GM23338 (cell line): Measurements from ENCODE around the gene TRIM28. TPM values are rescaled to one million over a fixed set of nuclear protein-coding genes. Genes with fewer than 3 reads are reported as not detected.

Experiments used
- ATAC-seq: fragments of 200-7000 bp; cut with Tn5 transposase; 3 replicates; pipeline ENCODE4 v1.9.1; 2020
- DNase-seq: peaks from one replicate; pipeline ENCODE4 v3.0.0-alpha.2; 2015; ENCODE audit warnings: low spot score
- H2AFZ ChIP-seq: fragments of 200-600 bp; sonication (generic); 2 replicates; pipeline ENCODE4 v1.8.0; 2016; ENCODE audit warnings: antibody characterized with exemption, mild to moderate bottlenecking, moderate library complexity
- H3F3A ChIP-seq: fragments of 200-600 bp; sonication (generic); replicated peaks from 2 replicates; pipeline ENCODE4 v1.8.0; 2017; ENCODE audit warnings: antibody characterized with exemption, mixed run types, low read depth
- H3K27ac ChIP-seq: fragments of 200-600 bp; sonication (generic); 2 replicates; pipeline ENCODE4 v1.6.1; 2016; ENCODE audit warnings: low read depth
- H3K27me3 ChIP-seq: fragments of 200-600 bp; sonication (generic); 2 replicates; pipeline ENCODE4 v1.8.0; 2016; ENCODE audit warnings: mild to moderate bottlenecking, mixed run types, moderate library complexity; ENCODE audit not compliant: insufficient read depth
- H3K36me3 ChIP-seq: fragments of 200-600 bp; sonication (generic); 2 replicates; pipeline ENCODE4 v1.8.0; 2016; ENCODE audit warnings: mild to moderate bottlenecking; ENCODE audit not compliant: insufficient read depth
- H3K4me1 ChIP-seq: fragments of 200-600 bp; sonication (generic); 2 replicates; pipeline ENCODE4 v1.8.0; 2016; ENCODE audit warnings: mild to moderate bottlenecking, moderate library complexity; ENCODE audit not compliant: insufficient read depth
- H3K4me2 ChIP-seq: fragments of 200-600 bp; sonication (generic); 2 replicates; pipeline ENCODE4 v1.7.1; 2017; ENCODE audit warnings: mixed run types
- H3K4me3 ChIP-seq: fragments of 200-600 bp; sonication (generic); 2 replicates; pipeline ENCODE4 v1.6.1; 2016; ENCODE audit warnings: mixed run types
- H3K79me2 ChIP-seq: fragments of 200-600 bp; sonication (generic); replicated peaks from 2 replicates; pipeline ENCODE4 v1.8.0; 2017; ENCODE audit warnings: mild to moderate bottlenecking; ENCODE audit not compliant: insufficient read depth
- H3K9me2 ChIP-seq: fragments of 200-600 bp; sonication (generic); 2 replicates; pipeline ENCODE4 v1.8.0; 2017; ENCODE audit not compliant: insufficient read depth
- H4K20me1 ChIP-seq: fragments of 200-600 bp; sonication (generic); replicated peaks from 2 replicates; pipeline ENCODE4 v1.8.0; 2017; ENCODE audit warnings: mild to moderate bottlenecking; ENCODE audit not compliant: insufficient read depth
- H3K27ac Mint-ChIP-seq: 2 replicates; pipeline ENCODE4 v1.8.0; 2020; ENCODE audit warnings: inconsistent platforms, mild to moderate bottlenecking, moderate library complexity, mixed read lengths
- H3K27me3 Mint-ChIP-seq: 3 replicates; pipeline ENCODE4 v1.8.0; 2022; ENCODE audit warnings: low read depth, mild to moderate bottlenecking, moderate library complexity, mixed read lengths, inconsistent platforms; ENCODE audit not compliant: insufficient read depth, poor library complexity
- H3K36me3 Mint-ChIP-seq: 3 replicates; pipeline ENCODE4 v1.8.0; 2021; ENCODE audit warnings: low read depth, mild to moderate bottlenecking, inconsistent platforms, moderate library complexity, mixed read lengths
- H3K4me1 Mint-ChIP-seq: 3 replicates; pipeline ENCODE4 v1.8.0; 2020; ENCODE audit warnings: mild to moderate bottlenecking, inconsistent platforms, mixed read lengths
- H3K4me3 Mint-ChIP-seq: 3 replicates; pipeline ENCODE4 v1.8.0; 2021; ENCODE audit warnings: moderate library complexity, mild to moderate bottlenecking, inconsistent platforms, mixed read lengths
- H3K9me3 Mint-ChIP-seq: 3 replicates; pipeline ENCODE4 v1.8.0; 2020; ENCODE audit warnings: moderate library complexity, mild to moderate bottlenecking, inconsistent platforms, mixed read lengths
- EZH2phosphoT487 ChIP-seq: fragments of 200-600 bp; sonication (generic); IDR thresholded peaks from one replicate; pipeline ENCODE4 v1.8.1; 2018; ENCODE audit warnings: antibody characterized with exemption; ENCODE audit not compliant: unreplicated experiment
- STAT1 ChIP-seq: IDR thresholded peaks from one replicate; pipeline ENCODE4 v1.6.1; 2016; ENCODE audit warnings: antibody characterized with exemption; ENCODE audit not compliant: unreplicated experiment
- ZNF331 ChIP-seq: fragments of 250-450 bp; sonication (Bioruptor Pico); IDR thresholded peaks from 2 replicates; pipeline ENCODE4 v1.5.0; 2020; ENCODE audit warnings: low read depth, mild to moderate bottlenecking, moderate library complexity
- polyA plus RNA-seq: library from polyadenylated mRNA; unstranded; fragments of >200 nt; fragmentation: Nextera tagmentation; extraction: Ambion mirVana; gene quantifications from 2 replicates; pipeline ENCODE4 v1.2.1, GENCODE V29; 2016
- total RNA-seq: library from RNA; depleted of rRNA; stranded (reverse); fragments of >200 nt; shearing (Covaris generic); gene quantifications from 2 replicates; pipeline ENCODE4 v1.2.3, GENCODE V29; 2014
- TF ChIP-seq, protein P1 (sequence below): IDR thresholded peaks from one replicate; pipeline ENCODE4 v1.6.1; 2018; ENCODE audit warnings: antibody characterized with exemption; ENCODE audit not compliant: unreplicated experiment
- TF ChIP-seq, protein P2 (sequence below): IDR thresholded peaks from 2 replicates; pipeline ENCODE4 v1.6.1; 2016; ENCODE audit warnings: antibody characterized with exemption

The TRIM28 gene
- total and polyA plus RNA-seq, 2 experiments from 2014 or later, result 920 to 1,430 TPM

DNA sequence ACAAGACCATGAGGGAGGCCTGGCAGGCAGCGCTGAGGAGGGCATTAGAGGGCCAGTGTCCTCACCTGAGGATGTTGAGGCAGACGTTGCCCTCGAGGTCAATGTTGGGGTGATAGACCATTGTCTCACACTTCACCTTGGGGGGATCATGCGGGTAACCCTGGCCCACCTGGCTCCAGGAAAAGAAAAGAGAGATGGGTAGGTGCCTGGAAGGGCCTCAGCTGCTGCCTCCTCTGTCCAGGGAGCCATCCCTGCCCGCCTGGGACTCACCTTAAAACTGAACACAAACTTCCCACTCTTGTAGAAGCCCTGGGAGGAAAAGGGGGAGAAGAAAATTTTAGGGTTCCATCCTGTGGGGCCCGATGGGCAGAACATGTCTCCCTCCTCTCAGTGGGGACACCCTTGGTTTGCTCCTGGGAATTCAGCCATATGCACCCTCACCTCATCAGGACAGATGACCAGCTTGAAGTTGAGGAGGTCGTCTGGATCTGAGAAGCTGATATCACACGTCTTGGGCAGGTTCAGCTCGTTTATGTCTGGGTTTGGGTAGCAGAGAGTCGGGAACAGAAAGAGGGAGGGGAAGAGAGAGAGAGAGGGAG is 12.9 kb downstream of the TRIM28 start (continued):
- TF ChIP-seq ZNF331 (CRISPR knock-in tag), result no peak
- TF ChIP-seq, protein P1, sequence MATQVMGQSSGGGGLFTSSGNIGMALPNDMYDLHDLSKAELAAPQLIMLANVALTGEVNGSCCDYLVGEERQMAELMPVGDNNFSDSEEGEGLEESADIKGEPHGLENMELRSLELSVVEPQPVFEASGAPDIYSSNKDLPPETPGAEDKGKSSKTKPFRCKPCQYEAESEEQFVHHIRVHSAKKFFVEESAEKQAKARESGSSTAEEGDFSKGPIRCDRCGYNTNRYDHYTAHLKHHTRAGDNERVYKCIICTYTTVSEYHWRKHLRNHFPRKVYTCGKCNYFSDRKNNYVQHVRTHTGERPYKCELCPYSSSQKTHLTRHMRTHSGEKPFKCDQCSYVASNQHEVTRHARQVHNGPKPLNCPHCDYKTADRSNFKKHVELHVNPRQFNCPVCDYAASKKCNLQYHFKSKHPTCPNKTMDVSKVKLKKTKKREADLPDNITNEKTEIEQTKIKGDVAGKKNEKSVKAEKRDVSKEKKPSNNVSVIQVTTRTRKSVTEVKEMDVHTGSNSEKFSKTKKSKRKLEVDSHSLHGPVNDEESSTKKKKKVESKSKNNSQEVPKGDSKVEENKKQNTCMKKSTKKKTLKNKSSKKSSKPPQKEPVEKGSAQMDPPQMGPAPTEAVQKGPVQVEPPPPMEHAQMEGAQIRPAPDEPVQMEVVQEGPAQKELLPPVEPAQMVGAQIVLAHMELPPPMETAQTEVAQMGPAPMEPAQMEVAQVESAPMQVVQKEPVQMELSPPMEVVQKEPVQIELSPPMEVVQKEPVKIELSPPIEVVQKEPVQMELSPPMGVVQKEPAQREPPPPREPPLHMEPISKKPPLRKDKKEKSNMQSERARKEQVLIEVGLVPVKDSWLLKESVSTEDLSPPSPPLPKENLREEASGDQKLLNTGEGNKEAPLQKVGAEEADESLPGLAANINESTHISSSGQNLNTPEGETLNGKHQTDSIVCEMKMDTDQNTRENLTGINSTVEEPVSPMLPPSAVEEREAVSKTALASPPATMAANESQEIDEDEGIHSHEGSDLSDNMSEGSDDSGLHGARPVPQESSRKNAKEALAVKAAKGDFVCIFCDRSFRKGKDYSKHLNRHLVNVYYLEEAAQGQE, result no peak

DNA sequence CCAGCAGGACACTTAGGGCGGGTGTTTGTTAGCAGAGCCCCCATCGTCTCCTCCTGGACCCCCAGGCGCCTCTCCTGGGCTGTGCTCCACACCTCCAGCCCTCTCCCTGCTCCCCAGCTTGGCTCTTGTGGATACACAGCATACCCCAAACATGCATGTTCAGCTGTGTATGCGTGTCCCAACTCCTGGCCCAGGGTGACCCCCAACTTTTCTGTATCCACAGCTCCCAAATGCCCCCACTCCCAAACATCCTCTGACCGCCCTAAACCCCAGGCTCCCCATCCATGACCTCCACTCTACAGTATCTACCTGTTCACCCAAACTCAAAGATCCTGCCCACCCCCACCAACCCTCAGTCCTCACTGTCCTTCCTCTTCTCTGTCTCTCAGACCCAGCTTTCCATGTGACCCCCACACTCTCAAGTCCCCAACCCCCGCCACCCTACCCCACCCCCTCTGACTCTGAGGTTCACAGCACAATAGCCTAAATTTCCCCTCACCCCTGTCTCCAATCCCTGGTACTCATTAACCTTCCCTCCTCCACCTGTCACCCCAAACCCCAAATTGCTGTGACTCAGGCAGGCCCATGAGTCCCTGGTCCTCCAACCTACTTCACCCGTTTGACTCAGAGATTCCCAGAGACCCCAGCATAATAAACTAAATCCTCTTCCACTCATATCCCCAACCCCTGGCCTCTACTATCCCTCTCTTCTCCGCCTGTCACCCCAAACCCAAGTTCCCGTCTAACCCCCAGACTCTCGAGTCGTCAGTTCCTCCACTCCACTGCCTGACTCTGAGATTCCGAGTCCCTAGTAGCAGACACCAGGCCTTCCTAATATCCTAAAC is 13.6 kb downstream of the TRIM28 start:
- no peaks in the 10 kb centered on the region; the same call in 1 of the 2 replicates for H4K20me1 ChIP-seq
- H3K4me3 ChIP-seq, result peak overlapping the region; percentile 84
- TF ChIP-seq STAT1, result no peak
- peaks cover 61% of the 10 kb centered on the region for H3F3A ChIP-seq
- peaks cover 62% of the 10 kb centered on the region for H3K27me3 Mint-ChIP-seq
- peaks cover 20% of the 10 kb centered on the region for H3K79me2 ChIP-seq
- H3K27ac Mint-ChIP-seq, result peak overlapping the region; percentile 98
- H3K36me3 Mint-ChIP-seq, result peaks cover 46% of the 10 kb centered on the region
- peak overlapping the region; percentile 85 for H3K27ac ChIP-seq
- peak overlapping the region; percentile 98 for H3K4me2 ChIP-seq
- no peak overlapping the region for H2AFZ ChIP-seq
- H3K4me1 Mint-ChIP-seq, result peaks cover 50% of the 10 kb centered on the region
- H3K9me3 Mint-ChIP-seq, result peaks cover 8% of the 10 kb centered on the region; the same call in 2 of the 3 replicates
- DNase-seq (no peak), ATAC-seq (no peak)
- H3K27me3 ChIP-seq, result peaks cover 27% of the 10 kb centered on the region
- H3K36me3 ChIP-seq, result 0 out of 2 replicates have a peak, but pooled peaks cover 2% of the 10 kb centered on the region
- H3K4me3 Mint-ChIP-seq, result peak overlapping the region; percentile 97
- H3K9me2 ChIP-seq, result peaks cover 5% of the 10 kb centered on the region; the same call in 1 of the 2 replicates
- peaks cover 23% of the 10 kb centered on the region for H3K4me1 ChIP-seq

DNA sequence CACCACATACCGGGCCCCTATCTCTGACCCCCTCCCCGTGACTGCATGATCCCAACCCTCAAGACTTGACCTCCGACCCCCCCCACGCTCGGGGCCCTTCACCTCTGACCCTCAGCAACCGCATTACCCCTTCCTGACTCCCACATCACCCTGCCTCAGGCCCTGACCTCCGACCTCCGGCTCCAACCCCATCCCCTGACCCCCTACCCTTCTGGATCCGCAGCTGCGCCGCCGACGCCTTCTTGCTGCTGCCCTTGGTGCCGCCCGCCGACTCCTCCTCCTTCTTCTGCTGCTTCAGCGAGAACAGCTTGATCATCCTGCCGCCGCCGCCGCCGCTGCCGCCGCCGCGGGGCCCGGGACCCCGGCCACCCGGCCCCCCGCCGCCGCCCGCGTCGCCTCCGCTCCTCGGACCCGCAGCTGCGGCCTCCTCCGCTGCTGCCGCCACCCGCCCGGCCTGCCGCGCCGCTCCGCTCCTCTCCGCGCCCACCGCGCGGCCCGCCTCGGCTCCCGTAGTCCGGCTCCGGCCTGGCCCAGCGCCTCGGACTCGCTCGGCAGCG is 14.3 kb downstream of the TRIM28 start, which contains the start of gene UBE2M:
Gene UBE2M, minus strand, starts transcription at position 546 of the 557 bp plus-strand sequence. Its CDS starts 230 bp downstream, at position 316.
- DNase-seq, result peak; percentile 63
- peaks cover 64% of the 10 kb centered on the region for H3K27me3 Mint-ChIP-seq
- H3K4me3 Mint-ChIP-seq, result peak within 1 kb of the TSS; percentile 97
- H3K36me3 Mint-ChIP-seq, result peaks cover 39% of the 10 kb centered on the region
- Histone ChIP-seq H3K27me3 (peaks cover 32% of the 10 kb centered on the region), H3K27ac (peak within 1 kb of the TSS; percentile 98), H3K4me3 (peak within 1 kb of the TSS; percentile 84), H2AFZ (no peak within 1 kb of the TSS), H3F3A (peaks cover 54% of the 10 kb centered on the region), H3K9me2 (peaks cover 5% of the 10 kb centered on the region; the same call in 1 of the 2 replicates), H3K4me1 (peaks cover 23% of the 10 kb centered on the region), H3K79me2 (peaks cover 20% of the 10 kb centered on the region), H3K4me2 (peak within 1 kb of the TSS; percentile 98), H4K20me1 (no peaks in the 10 kb centered on the region; the same call in 1 of the 2 replicates), H3K36me3 (0 out of 2 replicates have a peak, but pooled peaks cover 2% of the 10 kb centered on the region)
- no peak for ATAC-seq
- peaks cover 8% of the 10 kb centered on the region; the same call in 2 of the 3 replicates for H3K9me3 Mint-ChIP-seq
- H3K27ac Mint-ChIP-seq, result peak within 1 kb of the TSS; percentile 100
- peaks cover 45% of the 10 kb centered on the region for H3K4me1 Mint-ChIP-seq
- TF ChIP-seq, protein P2, sequence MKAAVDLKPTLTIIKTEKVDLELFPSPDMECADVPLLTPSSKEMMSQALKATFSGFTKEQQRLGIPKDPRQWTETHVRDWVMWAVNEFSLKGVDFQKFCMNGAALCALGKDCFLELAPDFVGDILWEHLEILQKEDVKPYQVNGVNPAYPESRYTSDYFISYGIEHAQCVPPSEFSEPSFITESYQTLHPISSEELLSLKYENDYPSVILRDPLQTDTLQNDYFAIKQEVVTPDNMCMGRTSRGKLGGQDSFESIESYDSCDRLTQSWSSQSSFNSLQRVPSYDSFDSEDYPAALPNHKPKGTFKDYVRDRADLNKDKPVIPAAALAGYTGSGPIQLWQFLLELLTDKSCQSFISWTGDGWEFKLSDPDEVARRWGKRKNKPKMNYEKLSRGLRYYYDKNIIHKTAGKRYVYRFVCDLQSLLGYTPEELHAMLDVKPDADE, result no peak
- no peak for TF ChIP-seq EZH2phosphoT487
- TF ChIP-seq ZNF331 (CRISPR knock-in tag), result no peak
- TF ChIP-seq, protein P1, result no peak
